ENCODE results near the gene SRGAP2C. TPM values are rescaled to one million over a fixed set of nuclear protein-coding genes. Genes with fewer than 3 reads are reported as not detected.
"Not testable (repeated sequence)": the region's sequence is repeated elsewhere in the genome, so short reads cannot be mapped to it uniquely, and the experiment has no call there.

The SRGAP2C gene
- polyA plus RNA-seq, 1 donor (not counting 4 experiments of a cell fraction or from before 2014, with no cell fraction given): 4.5 TPM

GRCh38 chr1:121214544-121215156 lies 29.9 kb downstream of the SRGAP2C start:
- H3K27me3 ChIP-seq (ENCODE audit: control insufficient read depth, extremely low read depth, insufficient read depth, low read length); H3K36me3 ChIP-seq (ENCODE audit: control insufficient read depth in 2 of 2, extremely low read depth in 1 of 2, insufficient read depth in 2 of 2, low read length in 2 of 2); H3K27ac ChIP-seq (ENCODE audit: control insufficient read depth, insufficient read depth, low read length); H4K20me1 ChIP-seq (ENCODE audit: control insufficient read depth, extremely low read depth, insufficient read depth, low read length); dilution Hi-C loops (cut with MboI; ENCODE audit: extremely low pct_ligation_motif_present, low sequenced_read_pairs); H2AFZ ChIP-seq (ENCODE audit: control insufficient read depth, low read length); H3K9me1 ChIP-seq (ENCODE audit: control insufficient read depth, extremely low read depth, insufficient read depth, low read length); H3K4me1 ChIP-seq (ENCODE audit: control insufficient read depth, extremely low read depth, insufficient read depth, low read length); H3K4me2 ChIP-seq (ENCODE audit: control insufficient read depth, extremely low read depth, insufficient read depth, low read depth, low read length); H3K9me3 ChIP-seq (ENCODE audit: control insufficient read depth, low read depth, low read length); FAIRE-seq; H3K79me2 ChIP-seq (ENCODE audit: control insufficient read depth, insufficient read depth, low read length); H3K4me3 ChIP-seq (ENCODE audit: control insufficient read depth in 2 of 3, extremely low read depth in 1 of 3, insufficient read depth in 2 of 3, low read depth in 1 of 3, low read length in 3 of 3); H3K9ac ChIP-seq (ENCODE audit: control insufficient read depth, extremely low read depth, insufficient read depth, low read length); DNase-seq (ENCODE audit: low read depth, low spot score): not testable (repeated sequence)

- H3K4me2 ChIP-seq (ENCODE audit: control insufficient read depth, extremely low read depth, insufficient read depth, low read depth, low read length); H3K27ac ChIP-seq (ENCODE audit: control insufficient read depth, insufficient read depth, low read length); H3K4me3 ChIP-seq (ENCODE audit: control insufficient read depth in 2 of 3, extremely low read depth in 1 of 3, insufficient read depth in 2 of 3, low read depth in 1 of 3, low read length in 3 of 3); H3K79me2 ChIP-seq (ENCODE audit: control insufficient read depth, insufficient read depth, low read length); FAIRE-seq; H3K9me1 ChIP-seq (ENCODE audit: control insufficient read depth, extremely low read depth, insufficient read depth, low read length); dilution Hi-C loops (cut with MboI; ENCODE audit: extremely low pct_ligation_motif_present, low sequenced_read_pairs); H4K20me1 ChIP-seq (ENCODE audit: control insufficient read depth, extremely low read depth, insufficient read depth, low read length); DNase-seq (ENCODE audit: low read depth, low spot score); H3K9me3 ChIP-seq (ENCODE audit: control insufficient read depth, low read depth, low read length); H3K9ac ChIP-seq (ENCODE audit: control insufficient read depth, extremely low read depth, insufficient read depth, low read length); H2AFZ ChIP-seq (ENCODE audit: control insufficient read depth, low read length); H3K27me3 ChIP-seq (ENCODE audit: control insufficient read depth, extremely low read depth, insufficient read depth, low read length); H3K36me3 ChIP-seq (ENCODE audit: control insufficient read depth in 2 of 2, extremely low read depth in 1 of 2, insufficient read depth in 2 of 2, low read length in 2 of 2); H3K4me1 ChIP-seq (ENCODE audit: control insufficient read depth, extremely low read depth, insufficient read depth, low read length): not testable (repeated sequence)
These were observed 31.1 kb downstream of the SRGAP2C start for GRCh38 chr1:121215699-121216417.

DNA sequence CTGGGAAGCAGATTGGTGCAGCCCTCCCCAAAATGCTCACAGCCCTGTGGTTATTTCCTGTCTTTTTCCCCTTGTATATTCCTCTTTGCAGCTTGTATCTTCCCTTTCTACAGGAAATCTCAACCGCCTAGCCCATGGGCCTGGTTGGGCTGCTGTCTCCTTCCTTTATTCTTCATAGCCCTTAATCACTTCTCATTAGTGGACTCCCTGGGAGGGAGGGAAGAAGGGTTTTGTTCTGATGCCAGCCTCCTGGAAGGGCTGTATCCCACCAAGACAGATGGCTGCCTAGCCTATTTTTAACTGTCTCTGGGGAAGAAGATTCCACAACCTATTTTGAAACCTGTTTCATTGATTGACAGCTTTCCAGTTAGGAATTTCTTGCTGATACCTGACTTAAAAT lies 31.9 kb downstream of the SRGAP2C start:
- H3K9ac ChIP-seq (ENCODE audit: control insufficient read depth, extremely low read depth, insufficient read depth, low read length); H4K20me1 ChIP-seq (ENCODE audit: control insufficient read depth, extremely low read depth, insufficient read depth, low read length); H2AFZ ChIP-seq (ENCODE audit: control insufficient read depth, low read length); H3K9me3 ChIP-seq (ENCODE audit: control insufficient read depth, low read depth, low read length); dilution Hi-C loops (cut with MboI; ENCODE audit: extremely low pct_ligation_motif_present, low sequenced_read_pairs); H3K27ac ChIP-seq (ENCODE audit: control insufficient read depth, insufficient read depth, low read length); H3K27me3 ChIP-seq (ENCODE audit: control insufficient read depth, extremely low read depth, insufficient read depth, low read length); FAIRE-seq; H3K4me1 ChIP-seq (ENCODE audit: control insufficient read depth, extremely low read depth, insufficient read depth, low read length); DNase-seq (ENCODE audit: low read depth, low spot score); H3K9me1 ChIP-seq (ENCODE audit: control insufficient read depth, extremely low read depth, insufficient read depth, low read length); H3K36me3 ChIP-seq (ENCODE audit: control insufficient read depth in 2 of 2, extremely low read depth in 1 of 2, insufficient read depth in 2 of 2, low read length in 2 of 2); H3K4me3 ChIP-seq (ENCODE audit: control insufficient read depth in 2 of 3, extremely low read depth in 1 of 3, insufficient read depth in 2 of 3, low read depth in 1 of 3, low read length in 3 of 3); H3K4me2 ChIP-seq (ENCODE audit: control insufficient read depth, extremely low read depth, insufficient read depth, low read depth, low read length); H3K79me2 ChIP-seq (ENCODE audit: control insufficient read depth, insufficient read depth, low read length): not testable (repeated sequence)

DNA sequence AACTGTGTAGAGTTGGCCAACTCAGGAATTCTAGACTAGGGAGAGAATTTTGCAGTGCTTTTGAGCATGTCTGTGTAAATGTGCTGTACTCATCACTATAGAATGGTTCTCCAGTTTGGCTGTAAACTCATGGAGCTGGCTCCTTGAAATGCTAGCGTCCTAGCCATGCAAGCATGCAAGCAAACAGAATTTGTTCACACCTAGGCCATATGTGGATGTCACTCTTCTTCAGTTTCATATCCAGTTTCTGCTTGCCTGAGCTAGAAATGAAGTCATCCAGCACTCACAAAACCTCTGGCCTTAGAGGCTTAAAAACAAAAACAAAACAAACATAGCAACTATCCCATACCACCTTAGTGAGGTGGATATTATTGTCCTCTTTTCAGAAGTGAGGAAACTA lies 37.0 kb downstream of the SRGAP2C start:
- H3K27ac ChIP-seq (ENCODE audit: control insufficient read depth, insufficient read depth, low read length); H3K27me3 ChIP-seq (ENCODE audit: control insufficient read depth, extremely low read depth, insufficient read depth, low read length); H3K36me3 ChIP-seq (ENCODE audit: control insufficient read depth in 2 of 2, extremely low read depth in 1 of 2, insufficient read depth in 2 of 2, low read length in 2 of 2); H3K79me2 ChIP-seq (ENCODE audit: control insufficient read depth, insufficient read depth, low read length); H3K4me2 ChIP-seq (ENCODE audit: control insufficient read depth, extremely low read depth, insufficient read depth, low read depth, low read length); H4K20me1 ChIP-seq (ENCODE audit: control insufficient read depth, extremely low read depth, insufficient read depth, low read length); DNase-seq (ENCODE audit: low read depth, low spot score); H3K4me1 ChIP-seq (ENCODE audit: control insufficient read depth, extremely low read depth, insufficient read depth, low read length); H3K9me3 ChIP-seq (ENCODE audit: control insufficient read depth, low read depth, low read length); H2AFZ ChIP-seq (ENCODE audit: control insufficient read depth, low read length); H3K9me1 ChIP-seq (ENCODE audit: control insufficient read depth, extremely low read depth, insufficient read depth, low read length); H3K4me3 ChIP-seq (ENCODE audit: control insufficient read depth in 2 of 3, extremely low read depth in 1 of 3, insufficient read depth in 2 of 3, low read depth in 1 of 3, low read length in 3 of 3); dilution Hi-C loops (cut with MboI; ENCODE audit: extremely low pct_ligation_motif_present, low sequenced_read_pairs); H3K9ac ChIP-seq (ENCODE audit: control insufficient read depth, extremely low read depth, insufficient read depth, low read length); FAIRE-seq: not testable (repeated sequence)

- DNase-seq (ENCODE audit: low read depth, low spot score); H3K4me2 ChIP-seq (ENCODE audit: control insufficient read depth, extremely low read depth, insufficient read depth, low read depth, low read length); H3K27ac ChIP-seq (ENCODE audit: control insufficient read depth, insufficient read depth, low read length); H3K9me1 ChIP-seq (ENCODE audit: control insufficient read depth, extremely low read depth, insufficient read depth, low read length); H3K9ac ChIP-seq (ENCODE audit: control insufficient read depth, extremely low read depth, insufficient read depth, low read length); H3K79me2 ChIP-seq (ENCODE audit: control insufficient read depth, insufficient read depth, low read length); FAIRE-seq; dilution Hi-C loops (cut with MboI; ENCODE audit: extremely low pct_ligation_motif_present, low sequenced_read_pairs); H3K9me3 ChIP-seq (ENCODE audit: control insufficient read depth, low read depth, low read length); H2AFZ ChIP-seq (ENCODE audit: control insufficient read depth, low read length); H3K27me3 ChIP-seq (ENCODE audit: control insufficient read depth, extremely low read depth, insufficient read depth, low read length); H4K20me1 ChIP-seq (ENCODE audit: control insufficient read depth, extremely low read depth, insufficient read depth, low read length); H3K4me1 ChIP-seq (ENCODE audit: control insufficient read depth, extremely low read depth, insufficient read depth, low read length); H3K36me3 ChIP-seq (ENCODE audit: control insufficient read depth in 2 of 2, extremely low read depth in 1 of 2, insufficient read depth in 2 of 2, low read length in 2 of 2); H3K4me3 ChIP-seq (ENCODE audit: control insufficient read depth in 2 of 3, extremely low read depth in 1 of 3, insufficient read depth in 2 of 3, low read depth in 1 of 3, low read length in 3 of 3): not testable (repeated sequence)
These were observed 39.9 kb downstream of the SRGAP2C start for GRCh38 chr1:121224714-121225113.
